SK-N-SH treated with all-trans-retinoic acid at 6 μM for 48 hours (cell line): ENCODE data around the gene SEC22A.

ENCODE experiments used
- ATAC-seq: fragments of 200-7000 bp; cut with Tn5 transposase; 3 replicates; pipeline ENCODE4 v1.9.1; 2020; ENCODE audit warnings: mild to moderate bottlenecking, moderate library complexity
- ARNTL ChIP-seq: fragments of 450-650 bp; formaldehyde crosslinking; IDR thresholded peaks from 2 replicates; pipeline ENCODE4 v1.5.0; 2020; ENCODE audit warnings: low read depth, mild to moderate bottlenecking, moderate library complexity, borderline replicate concordance
- BACH2 ChIP-seq: fragments of 250-450 bp; sonication (Bioruptor Pico); IDR thresholded peaks from 2 replicates; pipeline ENCODE4 v1.9.0; 2021; ENCODE audit warnings: mild to moderate bottlenecking, borderline replicate concordance
- CREB5 ChIP-seq: fragments of 250-450 bp; sonication (Bioruptor Pico); IDR thresholded peaks from 2 replicates; pipeline ENCODE4 v1.5.1; 2020; ENCODE audit warnings: low read depth, mild to moderate bottlenecking, moderate library complexity
- CSDC2 ChIP-seq: fragments of 250-450 bp; sonication (Bioruptor Pico); IDR thresholded peaks from 2 replicates; pipeline ENCODE4 v1.5.0; 2020; ENCODE audit warnings: mild to moderate bottlenecking, moderate library complexity
- CSRNP3 ChIP-seq: fragments of 250-450 bp; sonication (Bioruptor Pico); IDR thresholded peaks from 2 replicates; pipeline ENCODE4 v1.5.1; 2021; ENCODE audit warnings: mild to moderate bottlenecking, moderate library complexity
- ESRRG ChIP-seq: fragments of 250-450 bp; sonication (Bioruptor Pico); IDR thresholded peaks from 2 replicates; pipeline ENCODE4 v1.6.1; 2021; ENCODE audit warnings: mild to moderate bottlenecking
- ISL1 ChIP-seq: fragments of 250-450 bp; sonication (Bioruptor Pico); IDR thresholded peaks from 2 replicates; pipeline ENCODE4 v2.1.2; 2022; ENCODE audit warnings: mild to moderate bottlenecking, moderate library complexity
- OSR1 ChIP-seq: fragments of 250-450 bp; sonication (Bioruptor Pico); IDR thresholded peaks from 2 replicates; pipeline ENCODE4 v1.8.0; 2022; ENCODE audit warnings: moderate library complexity, mild to moderate bottlenecking, inconsistent platforms
- PATZ1 ChIP-seq: fragments of 250-450 bp; sonication (Bioruptor Pico); IDR thresholded peaks from 2 replicates; pipeline ENCODE4 v1.8.0; 2020; ENCODE audit warnings: mild to moderate bottlenecking, moderate library complexity, borderline replicate concordance
- PPARA ChIP-seq: fragments of 250-450 bp; sonication (Bioruptor Pico); IDR thresholded peaks from 2 replicates; pipeline ENCODE4 v1.5.0; 2020; ENCODE audit warnings: mild to moderate bottlenecking, borderline replicate concordance
- RARB ChIP-seq: fragments of 250-450 bp; sonication (Bioruptor Pico); IDR thresholded peaks from 2 replicates; pipeline ENCODE4 v1.8.0; 2021; ENCODE audit warnings: mild to moderate bottlenecking, moderate library complexity
- SNAI2 ChIP-seq: fragments of 250-450 bp; sonication (Bioruptor Pico); IDR thresholded peaks from 2 replicates; pipeline ENCODE4 v1.5.0; 2020; ENCODE audit warnings: mild to moderate bottlenecking, moderate library complexity
- TCF4 ChIP-seq: fragments of 250-450 bp; sonication (Bioruptor Pico); IDR thresholded peaks from 2 replicates; pipeline ENCODE4 v1.8.0; 2021; ENCODE audit warnings: mild to moderate bottlenecking, moderate library complexity, borderline replicate concordance
- TOX ChIP-seq: fragments of 250-450 bp; sonication (Bioruptor Pico); IDR thresholded peaks from 2 replicates; pipeline ENCODE4 v1.8.0; 2021; ENCODE audit warnings: mild to moderate bottlenecking, moderate library complexity, borderline replicate concordance
- TSHZ2 ChIP-seq: fragments of 250-450 bp; sonication (Bioruptor Pico); IDR thresholded peaks from 2 replicates; pipeline ENCODE4 v1.5.0; 2020; ENCODE audit warnings: mild to moderate bottlenecking, moderate library complexity
- ZC3H10 ChIP-seq: fragments of 250-450 bp; sonication (Bioruptor Pico); IDR thresholded peaks from 2 replicates; pipeline ENCODE4 v1.5.1; 2021; ENCODE audit warnings: mild to moderate bottlenecking, moderate library complexity
- ZFP30 ChIP-seq: fragments of 450-650 bp; formaldehyde crosslinking; IDR thresholded peaks from 2 replicates; pipeline ENCODE4 v1.5.0; 2022; ENCODE audit warnings: mild to moderate bottlenecking, moderate library complexity
- ZNF565 ChIP-seq: fragments of 450-650 bp; formaldehyde crosslinking; conservative IDR thresholded peaks from 2 replicates; pipeline ENCODE4 v1.5.0; 2020; ENCODE audit warnings: low read depth, mild to moderate bottlenecking, moderate library complexity
- ZNF70 ChIP-seq: fragments of 450-650 bp; formaldehyde crosslinking; IDR thresholded peaks from 2 replicates; pipeline ENCODE4 v1.5.0; 2020; ENCODE audit warnings: mild to moderate bottlenecking, moderate library complexity
- ZNF8 ChIP-seq: fragments of 450-650 bp; formaldehyde crosslinking; IDR thresholded peaks from 2 replicates; pipeline ENCODE4 v1.5.0; 2020; ENCODE audit warnings: mild to moderate bottlenecking, moderate library complexity

The SEC22A gene

GRCh38 chr3:123290962-123291361, 89.2 kb downstream of the SEC22A start (continued):
- TF ChIP-seq TSHZ2 (no peak), RARB (CRISPR knock-in tag) (no peak), SNAI2 (no peak)

- no peak for ATAC-seq
- no peak for TF ChIP-seq OSR1 (CRISPR knock-in tag)
- TF ChIP-seq BACH2 (CRISPR knock-in tag): no peak
- no peak for TF ChIP-seq ZNF565 (CRISPR knock-in tag)
- TF ChIP-seq ARNTL (CRISPR knock-in tag): no peak
- TF ChIP-seq TCF4: no peak
- no peak for TF ChIP-seq ZC3H10 (CRISPR knock-in tag)
- TF ChIP-seq TSHZ2: no peak
- TF ChIP-seq CSDC2: no peak
- TF ChIP-seq CSRNP3 (CRISPR knock-in tag): no peak
- TF ChIP-seq ZNF8 (CRISPR knock-in tag): no peak
- TF ChIP-seq ESRRG (CRISPR knock-in tag): no peak
- no peak for TF ChIP-seq PPARA (CRISPR knock-in tag)
- no peak for TF ChIP-seq RARB (CRISPR knock-in tag)
- TF ChIP-seq ZFP30 (CRISPR knock-in tag): no peak
Observed at GRCh38 chr3:123291404-123291803, 89.7 kb downstream of the SEC22A start.

- no peak for ATAC-seq
Observed at GRCh38 chr3:123292321-123293310, 90.9 kb downstream of the SEC22A start.

GRCh38 chr3:123294296-123294938, 92.7 kb downstream of the SEC22A start:
- TF ChIP-seq CSDC2 (no peak), PATZ1 (CRISPR knock-in tag) (no peak), CSRNP3 (CRISPR knock-in tag) (no peak), TOX (no peak), CREB5 (CRISPR knock-in tag) (no peak), ISL1 (CRISPR knock-in tag) (no peak), ZNF565 (CRISPR knock-in tag) (no peak), OSR1 (CRISPR knock-in tag) (no peak), TCF4 (no peak)

More at GRCh38 chr3:123292321-123293310, 90.9 kb downstream of the SEC22A start:
- TF ChIP-seq ZNF565 (CRISPR knock-in tag) (no peak), ISL1 (CRISPR knock-in tag) (no peak), TOX (no peak), BACH2 (CRISPR knock-in tag) (no peak), ARNTL (CRISPR knock-in tag) (no peak), ZC3H10 (CRISPR knock-in tag) (no peak), ZNF70 (CRISPR knock-in tag) (no peak)

More at GRCh38 chr3:123294296-123294938, 92.7 kb downstream of the SEC22A start:
- no peak for ATAC-seq
